HL-60 (cell line): ENCODE results near the gene YDJC.
"Not testable (repeated sequence)": the region's sequence is repeated elsewhere in the genome, so short reads cannot be mapped to it uniquely, and the experiment has no call there.

Source experiments
- DNase-seq, 2 experiments: peaks; one replicate each; pipeline ENCODE4 v3.0.0-alpha.2; 2010 to 2020; ENCODE audit warnings: low read depth in 1 of 2, low spot score in 1 of 2
- H3K27ac ChIP-seq: fragments of 250-450 bp; sonication (Bioruptor Pico); replicated peaks from 2 replicates; pipeline ENCODE4 v1.5.1; 2020; ENCODE audit warnings: mild to moderate bottlenecking, moderate library complexity
- H3K27me3 ChIP-seq: fragments of 250-450 bp; sonication (Bioruptor Pico); 2 replicates; pipeline ENCODE4 v1.5.1; 2021; ENCODE audit warnings: mild to moderate bottlenecking, moderate library complexity; ENCODE audit not compliant: insufficient read depth, poor library complexity, severe bottlenecking
- H3K4me3 ChIP-seq: replicated peaks from 2 replicates; pipeline ENCODE4 v1.5.1; 2011; ENCODE audit warnings: mild to moderate bottlenecking, control low read depth, low read length; ENCODE audit not compliant: insufficient read depth
- GABPA ChIP-seq: IDR thresholded peaks from 2 replicates; pipeline ENCODE4 v1.6.1; 2012; ENCODE audit warnings: low read depth
- POLR2AphosphoS5 ChIP-seq: IDR thresholded peaks from 2 replicates; pipeline ENCODE4 v1.6.1; 2012; ENCODE audit warnings: low read depth
- SPI1 ChIP-seq: IDR thresholded peaks from 2 replicates; pipeline ENCODE4 v1.6.1; 2012; ENCODE audit warnings: low read depth, mild to moderate bottlenecking, borderline replicate concordance
- long read RNA-seq: library from polyadenylated mRNA; unstranded; transcript quantifications from one replicate; pipeline ENCODE4 v2.0.0, GENCODE V29; 2020
- TF ChIP-seq, protein P1 (sequence below): IDR thresholded peaks from one replicate; pipeline ENCODE4 v1.5.1; 2011; ENCODE audit warnings: low read length, control low read depth, inconsistent platforms; ENCODE audit not compliant: insufficient read depth
- TF ChIP-seq, protein P2 (sequence below): IDR thresholded peaks from 2 replicates; pipeline ENCODE4 v1.6.1; 2012; ENCODE audit warnings: low read depth; ENCODE audit not compliant: insufficient replicate concordance

YDJC gene, protein sequence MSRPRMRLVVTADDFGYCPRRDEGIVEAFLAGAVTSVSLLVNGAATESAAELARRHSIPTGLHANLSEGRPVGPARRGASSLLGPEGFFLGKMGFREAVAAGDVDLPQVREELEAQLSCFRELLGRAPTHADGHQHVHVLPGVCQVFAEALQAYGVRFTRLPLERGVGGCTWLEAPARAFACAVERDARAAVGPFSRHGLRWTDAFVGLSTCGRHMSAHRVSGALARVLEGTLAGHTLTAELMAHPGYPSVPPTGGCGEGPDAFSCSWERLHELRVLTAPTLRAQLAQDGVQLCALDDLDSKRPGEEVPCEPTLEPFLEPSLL
- long read RNA-seq, transcript YDJC-204 (3 exons, 1,613 nt): minor isoform, 5 of 588 reads
- long read RNA-seq, transcript YDJC-206 (4 exons, 1,494 nt): minor isoform, 96 of 588 reads
- long read RNA-seq, transcript YDJC-201 (5 exons, 1,351 nt): major isoform, 269 of 588 reads
- long read RNA-seq, transcript YDJC-203 (5 exons, 1,410 nt): minor isoform, 141 of 588 reads
- long read RNA-seq, partial matches to known transcripts: 54 of 588 reads
- long read RNA-seq, other reads (novel, unspliced or antisense): 19 of 588 reads

DNA sequence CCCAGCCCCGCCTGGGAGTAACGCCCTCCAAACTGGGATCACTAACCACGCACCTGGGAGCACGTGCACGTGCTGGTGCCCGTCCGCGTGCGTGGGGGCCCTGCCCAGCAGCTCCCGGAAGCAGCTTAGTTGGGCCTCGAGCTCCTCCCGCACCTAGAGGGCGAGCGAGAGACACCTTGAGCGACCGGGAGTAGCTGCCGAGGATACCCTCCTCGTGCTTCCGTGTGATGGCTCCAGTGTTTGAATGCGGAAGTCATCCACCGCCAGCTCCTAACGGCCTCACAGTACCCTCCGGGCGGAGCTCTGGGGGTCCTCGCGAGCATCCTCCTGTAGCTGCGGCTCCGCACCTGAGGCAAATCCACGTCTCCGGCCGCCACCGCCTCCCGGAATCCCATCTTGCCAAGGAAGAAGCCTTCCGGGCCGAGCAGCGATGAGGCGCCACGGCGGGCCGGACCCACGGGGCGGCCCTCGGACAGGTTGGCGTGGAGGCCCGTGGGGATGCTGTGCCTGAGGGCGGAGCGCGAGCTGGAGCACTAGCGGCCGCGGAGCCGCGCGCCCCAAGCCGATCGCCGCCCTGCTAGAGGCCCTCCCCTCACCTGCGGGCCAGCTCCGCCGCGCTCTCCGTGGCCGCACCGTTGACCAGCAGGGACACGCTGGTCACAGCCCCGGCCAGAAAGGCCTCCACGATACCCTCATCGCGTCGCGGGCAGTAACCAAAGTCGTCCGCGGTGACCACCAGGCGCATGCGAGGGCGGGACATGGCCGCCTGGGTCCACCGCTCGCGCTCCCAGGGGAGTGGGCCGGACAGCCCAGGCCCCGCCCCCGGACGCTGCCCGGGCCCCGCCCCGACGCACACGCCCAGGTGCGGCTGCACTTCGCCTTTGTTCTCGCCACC lies at the start of gene YDJC:
Gene YDJC (minus strand): TSS at position 768 of the 895 bp plus-strand sequence. CDS start 8 bp downstream, at position 760.
- TF ChIP-seq SPI1: peak; percentile 87
- TF ChIP-seq, protein P1, sequence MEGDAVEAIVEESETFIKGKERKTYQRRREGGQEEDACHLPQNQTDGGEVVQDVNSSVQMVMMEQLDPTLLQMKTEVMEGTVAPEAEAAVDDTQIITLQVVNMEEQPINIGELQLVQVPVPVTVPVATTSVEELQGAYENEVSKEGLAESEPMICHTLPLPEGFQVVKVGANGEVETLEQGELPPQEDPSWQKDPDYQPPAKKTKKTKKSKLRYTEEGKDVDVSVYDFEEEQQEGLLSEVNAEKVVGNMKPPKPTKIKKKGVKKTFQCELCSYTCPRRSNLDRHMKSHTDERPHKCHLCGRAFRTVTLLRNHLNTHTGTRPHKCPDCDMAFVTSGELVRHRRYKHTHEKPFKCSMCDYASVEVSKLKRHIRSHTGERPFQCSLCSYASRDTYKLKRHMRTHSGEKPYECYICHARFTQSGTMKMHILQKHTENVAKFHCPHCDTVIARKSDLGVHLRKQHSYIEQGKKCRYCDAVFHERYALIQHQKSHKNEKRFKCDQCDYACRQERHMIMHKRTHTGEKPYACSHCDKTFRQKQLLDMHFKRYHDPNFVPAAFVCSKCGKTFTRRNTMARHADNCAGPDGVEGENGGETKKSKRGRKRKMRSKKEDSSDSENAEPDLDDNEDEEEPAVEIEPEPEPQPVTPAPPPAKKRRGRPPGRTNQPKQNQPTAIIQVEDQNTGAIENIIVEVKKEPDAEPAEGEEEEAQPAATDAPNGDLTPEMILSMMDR: peak; percentile 53
- TF ChIP-seq, protein P2, sequence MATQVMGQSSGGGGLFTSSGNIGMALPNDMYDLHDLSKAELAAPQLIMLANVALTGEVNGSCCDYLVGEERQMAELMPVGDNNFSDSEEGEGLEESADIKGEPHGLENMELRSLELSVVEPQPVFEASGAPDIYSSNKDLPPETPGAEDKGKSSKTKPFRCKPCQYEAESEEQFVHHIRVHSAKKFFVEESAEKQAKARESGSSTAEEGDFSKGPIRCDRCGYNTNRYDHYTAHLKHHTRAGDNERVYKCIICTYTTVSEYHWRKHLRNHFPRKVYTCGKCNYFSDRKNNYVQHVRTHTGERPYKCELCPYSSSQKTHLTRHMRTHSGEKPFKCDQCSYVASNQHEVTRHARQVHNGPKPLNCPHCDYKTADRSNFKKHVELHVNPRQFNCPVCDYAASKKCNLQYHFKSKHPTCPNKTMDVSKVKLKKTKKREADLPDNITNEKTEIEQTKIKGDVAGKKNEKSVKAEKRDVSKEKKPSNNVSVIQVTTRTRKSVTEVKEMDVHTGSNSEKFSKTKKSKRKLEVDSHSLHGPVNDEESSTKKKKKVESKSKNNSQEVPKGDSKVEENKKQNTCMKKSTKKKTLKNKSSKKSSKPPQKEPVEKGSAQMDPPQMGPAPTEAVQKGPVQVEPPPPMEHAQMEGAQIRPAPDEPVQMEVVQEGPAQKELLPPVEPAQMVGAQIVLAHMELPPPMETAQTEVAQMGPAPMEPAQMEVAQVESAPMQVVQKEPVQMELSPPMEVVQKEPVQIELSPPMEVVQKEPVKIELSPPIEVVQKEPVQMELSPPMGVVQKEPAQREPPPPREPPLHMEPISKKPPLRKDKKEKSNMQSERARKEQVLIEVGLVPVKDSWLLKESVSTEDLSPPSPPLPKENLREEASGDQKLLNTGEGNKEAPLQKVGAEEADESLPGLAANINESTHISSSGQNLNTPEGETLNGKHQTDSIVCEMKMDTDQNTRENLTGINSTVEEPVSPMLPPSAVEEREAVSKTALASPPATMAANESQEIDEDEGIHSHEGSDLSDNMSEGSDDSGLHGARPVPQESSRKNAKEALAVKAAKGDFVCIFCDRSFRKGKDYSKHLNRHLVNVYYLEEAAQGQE: no peak
- TF ChIP-seq POLR2AphosphoS5: peak; percentile 86
- TF ChIP-seq GABPA: peak; percentile 51; the same call in 1 of the 2 replicates
- no peaks in the 10 kb centered on the region for H3K27me3 ChIP-seq
- peak within 1 kb of the TSS; percentile 88 for H3K4me3 ChIP-seq
- peak within 1 kb of the TSS; percentile 95 for H3K27ac ChIP-seq
- peak; percentile 95 to 97 for DNase-seq

DNA sequence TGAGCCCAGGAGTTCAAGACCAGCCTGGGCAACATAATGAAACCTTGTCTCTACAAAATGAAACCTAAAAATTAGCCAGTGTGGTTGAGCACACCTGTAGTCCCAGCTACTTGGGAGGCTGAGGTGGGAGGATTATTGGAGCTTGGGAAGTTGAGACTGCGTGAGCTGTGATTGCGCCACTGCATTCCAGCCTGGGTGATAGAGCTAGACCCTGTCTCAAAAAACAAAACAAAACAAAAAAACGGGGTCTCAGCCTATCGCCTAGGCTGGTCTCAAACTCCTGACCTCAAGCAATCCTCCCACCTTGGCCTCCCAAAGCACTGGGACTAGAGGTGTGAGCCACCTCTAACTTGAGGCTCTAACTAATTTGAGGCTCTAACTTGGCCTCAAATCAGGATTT lies 49.6 kb upstream of the YDJC start:
- Histone ChIP-seq H3K4me3 (no peak overlapping the region), H3K27me3 (no peaks in the 10 kb centered on the region), H3K27ac (no peak overlapping the region)
- no peak for DNase-seq
- TF ChIP-seq POLR2AphosphoS5: no peak

DNA sequence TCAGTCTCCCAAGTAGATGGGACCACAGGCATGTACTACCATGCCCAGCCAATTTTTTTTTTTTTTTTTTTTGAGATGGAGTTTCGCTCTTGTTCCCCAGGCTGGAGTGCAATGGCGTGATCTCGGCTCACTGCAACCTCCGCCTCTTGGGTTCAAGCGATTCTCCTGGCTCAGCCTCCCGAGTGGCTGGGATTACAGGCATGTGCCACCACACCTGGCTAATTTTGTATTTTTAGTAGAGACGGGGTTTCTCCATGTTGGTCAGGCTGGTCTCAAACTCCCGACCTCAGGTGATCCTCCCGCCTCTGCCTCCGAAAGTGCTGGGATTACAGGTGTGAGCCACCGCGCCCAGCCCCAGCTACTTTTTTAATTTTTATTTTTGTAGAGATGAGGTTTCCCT lies 49.0 kb upstream of the YDJC start:
- not testable (repeated sequence) for H3K27ac ChIP-seq, H3K27me3 ChIP-seq, H3K4me3 ChIP-seq, DNase-seq

DNA sequence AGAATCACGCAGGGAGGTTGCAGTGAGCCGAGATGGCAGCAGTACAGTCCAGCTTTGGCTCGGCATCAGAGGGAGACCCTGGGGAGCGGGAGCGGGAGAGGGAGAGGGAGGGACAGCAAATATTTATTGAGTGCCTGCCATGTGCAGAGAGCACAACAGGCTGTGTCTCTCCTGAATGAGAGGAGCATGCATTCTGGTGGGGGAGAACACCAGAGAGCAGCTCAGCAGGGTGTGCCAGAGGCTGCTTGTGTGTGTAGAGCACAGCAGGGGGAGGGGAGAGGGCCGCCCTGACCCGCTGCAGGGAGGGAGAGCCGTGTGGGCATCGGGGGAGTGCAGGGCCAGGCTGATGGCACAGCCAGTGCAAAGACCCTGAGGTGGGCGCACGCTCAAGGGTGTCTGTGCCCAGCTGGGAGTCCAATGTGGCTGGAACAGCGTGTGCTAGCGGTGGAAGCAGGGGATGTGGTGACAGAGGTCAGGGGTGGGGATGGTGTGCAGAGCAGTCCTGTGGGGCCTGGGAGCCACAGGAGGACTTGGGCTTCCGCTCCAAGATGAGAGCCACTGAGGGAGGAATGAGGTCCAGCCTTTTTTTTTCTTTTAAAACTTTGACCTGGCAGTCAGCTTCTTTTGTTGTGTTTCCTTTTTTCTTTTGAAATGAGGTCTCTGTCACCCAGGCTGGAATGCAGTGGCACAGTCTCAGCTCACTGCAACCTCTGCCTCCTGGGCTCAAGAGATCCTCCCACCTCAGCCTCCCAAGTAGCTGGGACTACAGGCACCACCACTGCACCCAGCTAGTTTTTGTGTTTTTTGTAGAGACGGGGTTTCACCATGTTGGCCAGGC lies 48.0 kb upstream of the YDJC start:
- Histone ChIP-seq H3K4me3 (no peak overlapping the region), H3K27me3 (no peaks in the 10 kb centered on the region), H3K27ac (no peak overlapping the region)
- DNase-seq: no peak
- no peak for TF ChIP-seq POLR2AphosphoS5
- TF ChIP-seq GABPA: no peak
- TF ChIP-seq, protein P1: no peak
- no peak for TF ChIP-seq SPI1
- TF ChIP-seq, protein P2: no peak
